GM18858 (cell line): ENCODE results near the gene CEP68.
A peak's percentile ranks its signal among the peaks of the same experiment; 100 is the strongest.
"Not testable (repeated sequence)": the region's sequence is repeated elsewhere in the genome, so short reads cannot be mapped to it uniquely, and the experiment has no call there.

ENCODE experiments used
- ATAC-seq: cut with Tn5 transposase; IDR thresholded peaks from one replicate; pipeline ENCODE4 v1.9.1; 2021; ENCODE audit not compliant: unreplicated experiment

Gene CEP68, protein sequence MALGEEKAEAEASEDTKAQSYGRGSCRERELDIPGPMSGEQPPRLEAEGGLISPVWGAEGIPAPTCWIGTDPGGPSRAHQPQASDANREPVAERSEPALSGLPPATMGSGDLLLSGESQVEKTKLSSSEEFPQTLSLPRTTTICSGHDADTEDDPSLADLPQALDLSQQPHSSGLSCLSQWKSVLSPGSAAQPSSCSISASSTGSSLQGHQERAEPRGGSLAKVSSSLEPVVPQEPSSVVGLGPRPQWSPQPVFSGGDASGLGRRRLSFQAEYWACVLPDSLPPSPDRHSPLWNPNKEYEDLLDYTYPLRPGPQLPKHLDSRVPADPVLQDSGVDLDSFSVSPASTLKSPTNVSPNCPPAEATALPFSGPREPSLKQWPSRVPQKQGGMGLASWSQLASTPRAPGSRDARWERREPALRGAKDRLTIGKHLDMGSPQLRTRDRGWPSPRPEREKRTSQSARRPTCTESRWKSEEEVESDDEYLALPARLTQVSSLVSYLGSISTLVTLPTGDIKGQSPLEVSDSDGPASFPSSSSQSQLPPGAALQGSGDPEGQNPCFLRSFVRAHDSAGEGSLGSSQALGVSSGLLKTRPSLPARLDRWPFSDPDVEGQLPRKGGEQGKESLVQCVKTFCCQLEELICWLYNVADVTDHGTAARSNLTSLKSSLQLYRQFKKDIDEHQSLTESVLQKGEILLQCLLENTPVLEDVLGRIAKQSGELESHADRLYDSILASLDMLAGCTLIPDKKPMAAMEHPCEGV

DNA sequence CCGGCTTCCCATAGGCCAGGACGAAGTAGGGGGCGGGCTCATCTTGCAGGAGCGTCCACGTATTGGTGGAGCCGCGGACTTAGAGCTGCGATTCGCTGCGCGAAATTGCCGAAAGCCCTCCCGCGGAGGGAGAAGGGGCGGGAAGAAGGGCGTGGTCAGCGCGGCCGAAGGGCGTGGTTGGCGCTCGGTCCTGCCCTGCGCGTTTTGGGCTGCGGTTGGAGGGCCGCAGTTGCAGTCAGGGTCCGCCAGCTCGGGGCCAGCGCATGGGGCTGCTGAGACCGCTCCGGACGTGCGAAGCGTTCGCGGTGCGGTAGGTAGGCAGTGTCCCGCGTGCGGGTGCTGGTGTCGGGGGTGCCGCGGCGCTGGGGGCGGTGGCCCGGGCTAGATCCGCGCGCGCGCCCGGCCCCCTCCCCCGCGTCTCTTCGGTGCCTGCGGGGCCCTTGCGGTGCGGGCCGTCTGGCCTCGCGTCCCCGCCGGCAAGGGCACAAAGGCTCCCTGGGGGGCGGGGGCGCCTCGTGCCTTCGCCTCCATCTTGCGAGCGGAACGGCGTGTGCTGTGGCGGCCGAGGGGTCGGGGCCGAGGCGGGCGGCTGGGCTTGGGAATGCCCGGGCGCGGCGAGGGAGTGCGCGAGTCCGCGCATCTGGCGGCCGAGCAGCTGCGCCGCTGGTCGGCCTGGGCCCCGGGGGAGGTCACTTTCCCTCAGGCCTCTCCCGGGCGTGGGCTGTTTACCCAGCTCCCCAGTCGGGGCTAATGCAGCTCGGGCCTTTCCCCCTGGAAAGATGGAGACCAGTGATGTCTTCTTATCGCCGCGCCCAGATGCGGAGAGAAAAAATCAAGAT is at the start of gene CEP68:
TSS of gene CEP68 (plus strand) at position 202 of the 839 bp plus-strand sequence. CDS start 13,029 bp downstream, outside the sequence.
- peak; percentile 69 for ATAC-seq

DNA sequence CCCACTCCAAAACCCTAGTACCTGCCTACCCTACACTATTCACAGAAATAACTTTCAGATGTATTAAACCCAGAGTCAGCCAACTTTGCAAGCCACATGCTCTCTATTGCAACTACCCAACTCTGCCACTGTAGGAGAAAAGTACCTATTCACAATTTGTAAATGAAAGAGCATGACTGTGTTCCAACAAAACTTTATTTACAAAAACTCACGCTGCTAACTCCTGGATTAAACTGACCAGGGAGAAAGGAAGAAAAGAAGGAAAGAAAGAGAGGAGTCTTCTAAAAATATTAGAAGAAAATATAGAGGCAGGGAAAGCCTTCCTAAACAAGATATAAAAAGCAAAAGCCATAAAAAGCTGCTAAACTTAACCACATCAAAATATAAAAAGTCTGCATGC is 42.4 kb upstream of the CEP68 start:
- no peak for ATAC-seq

DNA sequence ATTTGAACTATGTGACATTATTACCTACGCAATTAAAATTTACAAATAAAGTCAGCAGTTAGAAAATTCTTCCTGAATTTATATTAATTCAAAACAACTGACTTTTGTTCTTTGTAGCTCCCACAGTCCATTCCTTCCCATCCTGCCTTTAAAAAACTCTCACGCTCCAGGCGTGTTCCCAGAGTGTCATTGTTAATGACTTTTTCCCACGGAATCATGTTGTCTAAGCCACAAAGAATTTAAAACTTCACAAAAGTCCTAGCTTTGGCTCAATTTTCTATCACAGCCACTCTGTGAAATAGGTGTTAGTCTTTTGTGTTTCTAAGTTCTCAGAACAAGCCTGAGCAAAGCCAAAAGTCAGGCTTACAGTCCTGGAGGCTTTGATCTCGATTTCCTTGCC is 40.5 kb upstream of the CEP68 start:
- no peak for ATAC-seq

DNA sequence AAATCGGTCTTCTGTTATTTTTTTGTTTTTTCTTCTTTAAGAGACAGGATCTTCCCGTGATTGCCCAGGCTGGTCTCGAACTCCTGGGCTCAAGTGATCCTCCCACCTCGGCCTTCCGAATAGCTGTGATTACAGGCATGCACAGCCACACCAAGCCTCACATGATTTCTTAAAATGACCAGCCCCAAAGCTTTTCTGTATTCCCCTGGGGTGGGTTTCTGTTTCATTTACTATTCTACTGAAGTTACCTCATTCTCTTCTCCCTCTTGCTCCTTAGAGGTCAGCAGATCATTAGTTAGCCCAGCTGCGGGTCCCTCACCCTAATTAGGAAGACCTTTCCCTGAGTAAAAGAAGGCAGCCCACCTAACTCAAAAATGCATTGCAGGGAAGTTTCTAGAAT is 39.4 kb upstream of the CEP68 start:
- ATAC-seq: no peak

DNA sequence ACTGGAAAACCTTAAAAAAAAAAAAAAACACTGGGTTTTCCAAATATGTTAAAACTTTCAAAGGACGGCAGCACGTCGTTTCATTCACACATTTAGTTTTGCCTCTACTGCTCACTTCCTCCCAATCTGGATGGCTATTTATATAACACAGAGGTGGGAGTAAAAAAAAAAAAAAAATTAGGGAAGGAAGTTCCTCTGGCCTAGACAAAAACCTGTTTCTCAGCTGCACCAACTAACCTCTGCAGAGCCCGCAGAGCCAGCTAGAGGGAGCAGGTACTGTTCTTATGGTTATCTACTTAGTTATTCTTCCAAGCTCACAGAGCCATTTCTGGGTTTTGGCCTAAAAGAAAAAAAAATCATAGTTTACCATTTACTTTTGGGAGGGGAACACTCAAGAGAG is 38.9 kb upstream of the CEP68 start:
- no peak for ATAC-seq

DNA sequence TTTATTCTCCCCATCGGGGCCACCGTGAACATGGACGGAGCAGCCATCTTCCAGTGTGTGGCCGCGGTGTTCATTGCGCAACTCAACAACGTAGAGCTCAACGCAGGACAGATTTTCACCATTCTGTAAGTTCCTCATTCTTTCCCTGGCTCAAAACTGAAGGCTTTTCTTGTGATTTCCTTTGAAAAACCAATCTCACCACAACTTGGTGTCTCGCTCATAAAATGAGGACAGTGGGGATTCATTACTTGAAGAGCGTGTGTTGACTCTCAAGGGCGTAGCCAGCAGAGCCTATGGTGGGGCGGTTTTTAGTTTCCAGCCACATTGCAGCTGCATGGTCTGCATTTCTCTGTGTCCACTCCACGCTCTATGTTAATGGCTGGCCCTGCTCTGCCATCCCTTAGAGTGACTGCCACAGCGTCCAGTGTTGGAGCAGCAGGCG is 38.1 kb upstream of the CEP68 start:
- ATAC-seq: no peak

DNA sequence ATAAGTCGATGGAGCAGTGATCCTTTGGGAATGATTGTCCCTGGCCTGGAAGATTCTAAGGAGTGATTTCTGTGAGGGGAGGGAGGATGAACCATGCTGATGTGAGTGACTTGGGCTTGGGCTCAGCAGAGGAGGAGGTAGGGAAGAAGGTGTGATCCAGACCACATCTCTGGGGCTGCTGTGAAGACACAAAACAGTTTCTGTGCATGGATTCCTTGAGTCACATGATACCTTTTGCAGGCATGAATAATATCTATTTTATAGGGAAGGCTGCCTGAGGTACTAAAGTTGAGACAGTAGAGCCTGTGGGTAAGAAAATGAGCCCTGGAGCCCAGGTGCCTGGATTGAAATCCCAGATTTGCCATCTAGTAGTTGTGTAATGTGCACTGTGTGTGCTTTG is 37.2 kb upstream of the CEP68 start:
- no peak for ATAC-seq

DNA sequence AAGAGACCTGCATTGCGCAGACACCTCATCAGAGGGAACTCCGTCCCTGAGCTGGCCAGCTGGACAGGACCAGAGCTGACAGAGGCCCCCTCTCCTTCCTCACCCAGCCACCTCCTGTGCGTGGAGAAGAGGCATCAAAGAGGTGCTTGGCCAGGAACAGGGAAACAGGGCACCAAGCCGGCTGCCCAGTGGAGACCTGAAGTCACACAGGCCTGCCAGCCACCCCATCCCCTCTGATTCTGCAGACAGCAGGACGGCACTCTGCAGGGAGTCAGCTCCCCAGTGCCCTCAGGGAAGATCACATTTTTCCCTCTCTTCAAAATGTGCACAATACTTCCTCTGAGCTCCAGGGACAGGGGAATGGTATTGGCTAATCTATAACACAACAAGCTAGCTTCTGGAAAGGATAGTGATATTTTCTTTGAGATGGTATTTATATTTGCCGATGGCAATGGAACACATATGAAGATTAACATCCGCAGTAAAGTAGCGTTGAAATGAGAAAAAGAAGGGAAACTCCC is 36.5 kb upstream of the CEP68 start:
- no peak for ATAC-seq

DNA sequence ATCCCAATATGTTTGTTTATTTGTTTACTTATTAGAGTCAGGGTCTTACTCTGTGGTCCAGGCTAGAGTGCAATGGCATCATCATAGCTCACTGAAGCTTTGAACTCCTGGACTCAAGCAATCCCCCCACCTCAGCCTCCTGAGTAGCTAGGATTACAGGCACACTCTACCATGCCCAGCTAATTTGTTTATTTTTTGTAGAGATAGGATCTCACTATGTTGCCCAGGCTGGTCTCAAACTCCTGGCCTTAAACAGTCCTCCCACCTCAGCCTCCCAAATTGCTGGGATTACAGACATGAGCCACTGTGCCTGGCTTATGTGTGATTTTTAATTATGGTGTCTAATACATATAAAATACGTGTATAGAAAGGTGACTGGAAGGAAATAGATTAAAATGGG is 36.0 kb upstream of the CEP68 start:
- not testable (repeated sequence) for ATAC-seq

DNA sequence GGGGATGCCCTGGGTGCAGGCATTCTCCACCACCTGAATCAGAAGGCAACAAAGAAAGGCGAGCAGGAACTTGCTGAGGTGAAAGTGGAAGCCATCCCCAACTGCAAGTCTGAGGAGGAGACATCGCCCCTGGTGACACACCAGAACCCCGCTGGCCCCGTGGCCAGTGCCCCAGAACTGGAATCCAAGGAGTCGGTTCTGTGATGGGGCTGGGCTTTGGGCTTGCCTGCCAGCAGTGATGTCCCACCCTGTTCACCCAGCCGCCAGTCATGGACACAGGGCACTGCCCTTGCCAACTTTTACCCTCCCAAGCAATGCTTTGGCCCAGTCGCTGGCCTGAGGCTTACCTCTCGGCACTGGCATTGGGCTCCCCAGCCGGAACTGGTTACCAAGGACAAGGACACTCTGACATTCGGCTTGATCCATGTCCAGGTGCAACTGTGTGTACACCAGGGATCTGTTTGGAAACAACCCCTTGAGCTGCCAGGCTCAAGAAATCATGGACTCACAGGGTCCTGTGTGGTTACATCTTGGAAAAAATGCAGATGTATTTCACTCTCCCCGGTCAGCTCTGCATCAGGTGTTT is 35.2 kb upstream of the CEP68 start:
- ATAC-seq: no peak

DNA sequence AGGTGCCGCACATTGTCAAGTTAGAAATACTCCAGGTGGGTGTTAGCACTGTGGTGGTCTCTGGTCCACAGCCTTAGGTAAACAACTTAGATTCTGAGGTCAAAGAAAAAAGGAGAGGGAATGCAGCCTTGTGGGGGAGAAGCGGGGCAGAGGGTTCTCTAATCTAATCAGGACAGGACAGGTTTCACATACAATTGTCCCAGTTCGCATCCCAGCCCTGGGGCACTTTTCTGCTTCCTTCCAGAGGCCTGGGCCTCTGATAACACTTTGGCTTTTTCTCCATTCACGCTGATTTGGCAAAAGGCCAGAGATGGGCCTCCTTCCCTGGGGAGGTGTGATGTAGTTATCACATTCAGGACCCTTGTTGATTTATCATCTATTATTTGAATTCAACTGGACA is 34.5 kb upstream of the CEP68 start:
- ATAC-seq: no peak

DNA sequence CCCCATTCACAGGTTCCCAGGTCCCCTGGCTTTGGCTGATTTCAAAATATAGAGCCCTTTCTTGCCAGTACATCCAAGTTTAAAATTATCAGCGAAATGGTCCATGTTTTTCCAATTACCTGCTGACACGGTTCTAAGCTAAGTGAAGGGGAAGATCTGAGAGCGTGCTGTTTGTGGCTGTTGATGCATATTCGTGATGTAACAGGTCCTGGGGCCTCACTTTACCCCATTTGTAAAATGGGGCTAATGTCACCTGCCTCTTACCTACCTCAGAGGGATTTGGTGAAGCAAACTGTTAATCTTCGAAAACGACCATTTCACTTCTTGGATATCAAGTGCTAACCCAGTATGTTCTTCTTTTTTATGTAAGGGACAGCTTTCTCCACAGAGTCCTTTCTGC is 34.0 kb upstream of the CEP68 start:
- no peak for ATAC-seq

DNA sequence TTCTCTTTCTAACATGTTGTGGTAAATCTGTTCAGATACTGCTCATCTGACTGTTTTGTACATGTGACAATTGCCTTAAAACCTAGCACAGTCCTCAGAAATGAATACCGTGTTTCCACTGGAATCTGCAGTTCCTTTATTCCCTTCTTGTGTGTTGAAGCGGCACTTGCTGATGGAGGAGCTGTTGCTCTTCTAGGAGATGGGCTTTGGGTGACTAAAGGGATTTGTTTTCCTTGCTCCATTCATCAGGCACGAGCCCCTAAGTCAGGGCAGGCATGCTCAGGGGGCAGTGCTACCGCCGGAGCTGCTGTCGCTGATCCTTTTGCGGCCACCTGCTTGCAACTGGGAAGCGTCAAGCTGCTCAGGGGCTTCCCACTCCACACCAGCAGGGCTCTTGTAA is 32.5 kb upstream of the CEP68 start:
- no peak for ATAC-seq

DNA sequence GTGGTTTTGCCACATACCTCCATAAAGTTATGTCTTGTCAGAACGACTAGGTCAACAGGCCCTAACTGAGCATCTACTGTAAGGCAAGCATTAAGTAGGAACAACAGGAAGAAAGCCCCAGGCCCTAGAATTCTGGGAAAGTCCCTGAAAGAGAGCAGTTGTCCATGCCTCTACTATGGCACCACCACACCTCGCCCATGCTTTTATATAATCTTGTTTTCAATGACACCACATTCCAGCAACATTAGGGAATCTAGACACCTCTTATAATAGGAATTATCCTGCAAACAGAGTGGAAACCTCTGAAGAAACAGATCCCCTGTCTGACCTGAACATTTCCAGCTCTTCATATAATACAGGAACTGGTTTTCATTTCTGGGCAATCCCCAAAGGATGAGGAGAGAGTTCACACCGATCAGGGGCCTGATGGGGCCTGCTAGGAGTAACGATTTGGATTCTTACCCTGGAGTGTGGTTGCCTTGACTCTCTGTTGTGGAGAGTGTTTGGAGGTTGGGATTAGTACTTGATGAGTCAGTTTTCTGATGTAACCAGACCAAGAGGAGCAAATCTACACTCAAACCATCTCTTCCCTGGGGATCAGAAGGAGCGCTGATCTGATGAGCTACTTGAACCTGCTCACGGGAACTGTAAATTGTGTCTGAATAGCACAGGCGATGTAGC is 31.9 kb upstream of the CEP68 start:
- no peak for ATAC-seq

DNA sequence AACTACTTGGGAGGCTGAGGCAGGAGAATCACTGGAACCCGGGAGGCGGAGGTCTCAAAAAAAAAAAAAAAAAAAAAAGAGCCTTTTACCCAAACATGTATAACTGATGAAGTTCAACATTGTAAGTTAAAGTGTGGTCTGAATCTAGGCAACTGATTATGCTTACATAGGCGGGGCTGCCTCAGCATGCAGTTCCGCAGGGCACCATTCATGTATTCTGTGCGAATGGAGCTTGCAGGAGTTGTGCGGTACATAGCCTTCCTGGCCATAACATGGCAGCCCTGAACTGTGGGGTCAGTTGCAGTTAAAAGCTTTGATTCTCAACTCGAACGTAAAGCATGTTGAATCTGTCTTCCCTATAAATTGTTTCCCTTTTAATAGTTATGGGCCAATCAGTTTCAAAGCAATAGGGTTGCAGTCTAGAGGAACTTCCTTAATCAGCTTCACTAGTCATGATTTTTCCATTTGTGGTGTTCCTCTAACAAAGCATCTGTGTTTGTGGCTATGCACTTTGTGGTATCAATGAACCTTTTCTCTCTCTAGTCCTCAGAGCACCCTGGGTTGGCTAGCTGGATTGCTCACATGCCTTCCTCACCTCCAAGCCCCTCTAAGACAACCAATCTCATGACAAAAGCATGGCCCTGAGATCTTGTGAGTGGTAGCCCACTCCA is 30.6 kb upstream of the CEP68 start:
- no peak for ATAC-seq

DNA sequence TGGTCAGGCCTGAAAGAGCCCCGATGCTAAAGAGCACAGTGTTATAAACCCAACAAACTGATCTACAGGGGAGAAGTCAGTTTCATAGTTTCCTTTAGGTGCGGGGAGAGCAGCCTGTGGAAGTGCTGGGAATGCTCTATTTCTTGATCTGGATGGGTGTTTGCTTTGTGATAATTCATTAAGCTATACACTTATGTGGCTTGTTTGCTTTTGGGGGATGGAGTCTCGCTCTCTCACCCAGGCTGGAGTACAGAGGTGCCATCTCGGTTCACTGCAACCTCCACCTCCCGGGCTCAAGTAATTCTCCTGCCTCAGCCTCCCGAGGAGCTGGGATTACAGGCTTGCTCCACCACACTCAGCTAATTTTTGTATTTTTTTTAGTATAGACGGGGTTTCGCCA is 30.1 kb upstream of the CEP68 start:
- no peak for ATAC-seq

DNA sequence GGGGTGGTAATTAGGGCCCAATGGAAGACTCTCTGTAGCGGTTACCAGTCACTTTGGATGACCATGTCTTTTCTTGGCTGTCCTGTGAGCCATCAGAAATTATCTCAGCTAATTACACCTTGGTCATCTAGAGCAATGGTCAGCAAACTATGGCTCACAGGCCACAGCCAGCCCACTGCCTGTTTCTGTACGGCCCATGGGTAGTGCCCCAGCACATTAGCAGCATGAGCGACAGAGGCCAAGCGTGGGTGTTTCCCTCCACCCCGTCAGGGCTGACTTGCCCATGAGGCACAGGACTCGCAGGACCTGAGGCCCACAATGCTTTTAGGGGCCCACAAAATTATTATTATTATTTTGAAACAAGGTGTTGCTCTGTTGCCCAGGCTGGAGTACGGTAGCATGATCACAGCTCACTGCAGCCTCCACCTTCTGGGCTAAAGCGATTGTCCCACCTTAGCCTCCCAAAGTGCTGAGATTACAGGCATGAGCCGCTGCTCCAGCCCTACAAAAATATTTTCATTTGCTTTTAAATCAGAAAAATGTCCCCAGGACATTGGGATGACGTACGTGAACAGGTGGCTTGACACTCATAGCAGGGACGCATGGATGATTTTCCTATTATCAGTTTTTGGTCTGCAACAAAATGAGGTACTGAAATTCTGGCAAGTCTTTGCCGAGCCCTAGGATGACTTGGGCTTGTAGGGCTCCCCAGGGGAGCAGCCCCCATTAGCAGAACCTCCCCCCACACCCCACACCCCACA is 29.3 kb upstream of the CEP68 start:
- ATAC-seq: peak; percentile 32

DNA sequence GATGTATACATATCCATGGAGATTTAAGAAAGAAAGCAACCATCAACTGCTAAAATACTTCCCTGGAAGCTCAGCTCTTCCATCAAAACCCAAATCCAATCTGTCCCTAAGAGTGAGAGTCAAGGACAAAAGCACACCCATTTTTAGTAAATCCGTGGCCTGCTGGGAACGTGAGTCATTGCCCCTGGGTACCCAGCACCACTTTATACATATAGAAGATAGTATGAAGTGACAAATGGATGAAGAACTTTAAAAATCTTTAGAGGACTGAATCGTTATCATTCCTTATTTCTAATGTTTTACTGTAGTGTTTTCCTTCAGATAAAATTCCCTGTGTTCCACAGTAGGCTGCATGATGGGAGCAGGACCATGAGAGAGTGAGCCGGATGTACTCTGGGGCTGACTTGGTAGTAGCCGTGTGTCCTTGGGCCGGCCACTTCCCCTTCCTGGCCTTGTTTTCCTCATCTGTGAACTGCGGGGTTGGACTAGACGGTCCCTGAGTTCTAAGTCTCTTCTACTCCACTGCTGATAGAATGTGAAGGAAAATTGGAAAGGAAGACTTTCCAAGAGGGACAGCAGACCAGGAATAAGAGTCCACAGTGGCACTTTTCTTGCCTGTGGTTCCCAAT is 28.5 kb upstream of the CEP68 start:
- ATAC-seq: no peak
